HEK293 (cell line): Measurements from ENCODE around the gene CDH11.

Source experiments
- CTCF ChIP-seq: fragments of 450-650 bp; formaldehyde crosslinking; IDR thresholded peaks from 2 replicates; pipeline ENCODE4 v1.5.1; 2016; ENCODE audit warnings: missing biosample characterization, missing genetic modification characterization
- ZNF18 ChIP-seq: fragments of 450-650 bp; formaldehyde crosslinking; IDR thresholded peaks from 2 replicates; pipeline ENCODE4 v1.5.1; 2016; ENCODE audit warnings: missing biosample characterization, missing genetic modification characterization
- ZNF341 ChIP-seq: fragments of 450-650 bp; formaldehyde crosslinking; IDR thresholded peaks from 2 replicates; pipeline ENCODE4; 2016; ENCODE audit warnings: low read depth, missing biosample characterization, missing genetic modification characterization
- ZNF473 ChIP-seq: fragments of 450-650 bp; formaldehyde crosslinking; IDR thresholded peaks from 2 replicates; pipeline ENCODE4 v1.5.1; 2017; ENCODE audit warnings: missing biosample characterization, missing genetic modification characterization
- ZNF544 ChIP-seq: fragments of 450-650 bp; formaldehyde crosslinking; IDR thresholded peaks from 2 replicates; pipeline ENCODE4 v1.5.0; 2017; ENCODE audit warnings: missing biosample characterization, missing genetic modification characterization
- ZNF785 ChIP-seq: fragments of 450-650 bp; formaldehyde crosslinking; IDR thresholded peaks from 2 replicates; pipeline ENCODE4 v1.5.1; 2016; ENCODE audit warnings: missing biosample characterization, missing genetic modification characterization

GRCh38 chr16:65120461-65120830 lies 1.4 kb downstream of the CDH11 start:
- TF ChIP-seq ZNF18 (tag by site-specific recombination) (no peak), CTCF (tag by site-specific recombination) (no peak), ZNF785 (tag by site-specific recombination) (no peak), ZNF473 (tag by site-specific recombination) (no peak), ZNF341 (no peak), ZNF544 (no peak)
